Measurements from ENCODE around the gene BCL10. TPM values are rescaled to one million over a fixed set of nuclear protein-coding genes. Genes with fewer than 3 reads are reported as not detected.

BCL10 gene
- total and polyA plus RNA-seq, 7 experiments from 2014 or later = 17.4 to 53.0 (median 33.1) TPM

Other genes with a start within 250 kb of the BCL10 start
- gene MCOLN3, start 228.1 kb downstream of the BCL10 start, total RNA-seq = 10 to 100 TPM in 1 of 5 experiments, under 1 TPM in 4; 0.77 to 11.1 (median 0.95) TPM
- gene MCOLN3, start 228.1 kb downstream of the BCL10 start, polyA plus RNA-seq = 1 to 10 TPM in 1 of 2 donors, under 1 TPM in 1; 0.43 to 1.5 TPM
- 1 to 10 TPM; 1.2 to 9.1 (median 8.4) TPM for gene SYDE2, start 75.6 kb downstream of the BCL10 start, total RNA-seq
- 1 to 10 TPM; 3.5 to 5.7 TPM for gene SYDE2, start 75.6 kb downstream of the BCL10 start, polyA plus RNA-seq
- 10 to 100 TPM; 25.7 to 55.4 (median 46.1) TPM for gene C1orf52, start 17.0 kb downstream of the BCL10 start, total RNA-seq
- 10 to 100 TPM; 26.4 to 28.0 TPM for gene C1orf52, start 17.0 kb downstream of the BCL10 start, polyA plus RNA-seq
- gene DDAH1, start 188.5 kb upstream of the BCL10 start, total RNA-seq = under 1 TPM in 1 of 5 experiments, not detected in 4; 0.08 TPM
- not detected for gene DDAH1, start 188.5 kb upstream of the BCL10 start, polyA plus RNA-seq